ENCODE data around the gene CBARP.

CBARP gene

GRCh38 chr19:1232652-1233072 is 5.1 kb downstream of the CBARP start:
- H3K27me3 Mint-ChIP-seq: no peaks in the 10 kb centered on the region
- H3K9me3 Mint-ChIP-seq (ENCODE audit: low read depth): no peaks in the 10 kb centered on the region
- no peak overlapping the region for H3K4me3 Mint-ChIP-seq
- no peaks in the 10 kb centered on the region for H3K4me1 Mint-ChIP-seq (ENCODE audit: low read depth)
- H3K27ac Mint-ChIP-seq: no peak overlapping the region
- H3K36me3 Mint-ChIP-seq: no peaks in the 10 kb centered on the region

- no peaks in the 10 kb centered on the region for H3K4me1 Mint-ChIP-seq (ENCODE audit: low read depth)
- H3K27me3 Mint-ChIP-seq: no peaks in the 10 kb centered on the region
- no peak overlapping the region for H3K27ac Mint-ChIP-seq
- H3K4me3 Mint-ChIP-seq: no peak overlapping the region
- no peaks in the 10 kb centered on the region for H3K36me3 Mint-ChIP-seq
- H3K9me3 Mint-ChIP-seq (ENCODE audit: low read depth): no peaks in the 10 kb centered on the region
These were observed 5.8 kb downstream of the CBARP start for GRCh38 chr19:1231729-1232637.

- no peak overlapping the region for H3K27ac Mint-ChIP-seq
- no peaks in the 10 kb centered on the region for H3K36me3 Mint-ChIP-seq
- no peaks in the 10 kb centered on the region for H3K27me3 Mint-ChIP-seq
- H3K4me1 Mint-ChIP-seq (ENCODE audit: low read depth): no peaks in the 10 kb centered on the region
- H3K9me3 Mint-ChIP-seq (ENCODE audit: low read depth): no peaks in the 10 kb centered on the region
- H3K4me3 Mint-ChIP-seq: no peak overlapping the region
These were observed 6.9 kb downstream of the CBARP start for GRCh38 chr19:1230783-1231489.

GRCh38 chr19:1229924-1230782 is 7.7 kb downstream of the CBARP start:
- H3K36me3 Mint-ChIP-seq: no peaks in the 10 kb centered on the region
- no peaks in the 10 kb centered on the region for H3K27me3 Mint-ChIP-seq
- no peak overlapping the region for H3K4me3 Mint-ChIP-seq
- no peak overlapping the region for H3K27ac Mint-ChIP-seq
- no peaks in the 10 kb centered on the region for H3K4me1 Mint-ChIP-seq (ENCODE audit: low read depth)
- H3K9me3 Mint-ChIP-seq (ENCODE audit: low read depth): no peaks in the 10 kb centered on the region

GRCh38 chr19:1229056-1229923 is 8.5 kb downstream of the CBARP start:
- Mint-ChIP-seq H3K36me3 (no peaks in the 10 kb centered on the region), H3K27ac (no peak overlapping the region), H3K4me3 (no peak overlapping the region), H3K27me3 (no peaks in the 10 kb centered on the region), H3K9me3 (ENCODE audit: low read depth) (no peaks in the 10 kb centered on the region), H3K4me1 (ENCODE audit: low read depth) (no peaks in the 10 kb centered on the region)

GRCh38 chr19:1228161-1228957 is 9.4 kb downstream of the CBARP start:
- Mint-ChIP-seq H3K27me3 (no peaks in the 10 kb centered on the region), H3K4me1 (ENCODE audit: low read depth) (no peaks in the 10 kb centered on the region), H3K27ac (no peak overlapping the region), H3K4me3 (no peak overlapping the region), H3K9me3 (ENCODE audit: low read depth) (no peaks in the 10 kb centered on the region), H3K36me3 (no peaks in the 10 kb centered on the region)

GRCh38 chr19:1227304-1228054 is 10.3 kb downstream of the CBARP start:
- H3K4me3 Mint-ChIP-seq: no peak overlapping the region
- H3K9me3 Mint-ChIP-seq (ENCODE audit: low read depth): no peaks in the 10 kb centered on the region
- no peaks in the 10 kb centered on the region for H3K27me3 Mint-ChIP-seq
- no peak overlapping the region for H3K27ac Mint-ChIP-seq
- no peaks in the 10 kb centered on the region for H3K36me3 Mint-ChIP-seq
- H3K4me1 Mint-ChIP-seq (ENCODE audit: low read depth): no peaks in the 10 kb centered on the region

- Mint-ChIP-seq H3K4me3 (no peak overlapping the region), H3K27me3 (no peaks in the 10 kb centered on the region), H3K9me3 (ENCODE audit: low read depth) (no peaks in the 10 kb centered on the region), H3K27ac (no peak overlapping the region), H3K36me3 (no peaks in the 10 kb centered on the region), H3K4me1 (ENCODE audit: low read depth) (no peaks in the 10 kb centered on the region)
These were observed 11.1 kb downstream of the CBARP start for GRCh38 chr19:1226522-1227303.

GRCh38 chr19:1226227-1226518 is 11.6 kb downstream of the CBARP start:
- H3K27me3 Mint-ChIP-seq: no peaks in the 10 kb centered on the region
- no peak overlapping the region for H3K4me3 Mint-ChIP-seq
- no peak overlapping the region for H3K27ac Mint-ChIP-seq
- H3K9me3 Mint-ChIP-seq (ENCODE audit: low read depth): no peaks in the 10 kb centered on the region
- H3K4me1 Mint-ChIP-seq (ENCODE audit: low read depth): no peaks in the 10 kb centered on the region
- no peaks in the 10 kb centered on the region for H3K36me3 Mint-ChIP-seq

GRCh38 chr19:1225440-1226226 is 12.2 kb downstream of the CBARP start:
- Mint-ChIP-seq H3K27me3 (no peaks in the 10 kb centered on the region), H3K27ac (no peak overlapping the region), H3K36me3 (no peaks in the 10 kb centered on the region), H3K4me1 (ENCODE audit: low read depth) (no peaks in the 10 kb centered on the region), H3K4me3 (no peak overlapping the region), H3K9me3 (ENCODE audit: low read depth) (no peaks in the 10 kb centered on the region)

- no peaks in the 10 kb centered on the region for H3K4me1 Mint-ChIP-seq (ENCODE audit: low read depth)
- H3K27ac Mint-ChIP-seq: no peak overlapping the region
- H3K27me3 Mint-ChIP-seq: no peaks in the 10 kb centered on the region
- H3K36me3 Mint-ChIP-seq: no peaks in the 10 kb centered on the region
- H3K9me3 Mint-ChIP-seq (ENCODE audit: low read depth): no peaks in the 10 kb centered on the region
- no peak overlapping the region for H3K4me3 Mint-ChIP-seq
These were observed 13.0 kb downstream of the CBARP start for GRCh38 chr19:1224847-1225246.
